ENCODE measurements around the gene TBC1D7. TPM values are rescaled to one million over a fixed set of nuclear protein-coding genes. Genes with fewer than 3 reads are reported as not detected.

TBC1D7 gene
- total and polyA plus RNA-seq, 10 of the 15 experiments (the other 5 are each of a cell fraction or from before 2014, with no cell fraction given) = 20.1 to 65.9 (median 31.3) TPM

DNA sequence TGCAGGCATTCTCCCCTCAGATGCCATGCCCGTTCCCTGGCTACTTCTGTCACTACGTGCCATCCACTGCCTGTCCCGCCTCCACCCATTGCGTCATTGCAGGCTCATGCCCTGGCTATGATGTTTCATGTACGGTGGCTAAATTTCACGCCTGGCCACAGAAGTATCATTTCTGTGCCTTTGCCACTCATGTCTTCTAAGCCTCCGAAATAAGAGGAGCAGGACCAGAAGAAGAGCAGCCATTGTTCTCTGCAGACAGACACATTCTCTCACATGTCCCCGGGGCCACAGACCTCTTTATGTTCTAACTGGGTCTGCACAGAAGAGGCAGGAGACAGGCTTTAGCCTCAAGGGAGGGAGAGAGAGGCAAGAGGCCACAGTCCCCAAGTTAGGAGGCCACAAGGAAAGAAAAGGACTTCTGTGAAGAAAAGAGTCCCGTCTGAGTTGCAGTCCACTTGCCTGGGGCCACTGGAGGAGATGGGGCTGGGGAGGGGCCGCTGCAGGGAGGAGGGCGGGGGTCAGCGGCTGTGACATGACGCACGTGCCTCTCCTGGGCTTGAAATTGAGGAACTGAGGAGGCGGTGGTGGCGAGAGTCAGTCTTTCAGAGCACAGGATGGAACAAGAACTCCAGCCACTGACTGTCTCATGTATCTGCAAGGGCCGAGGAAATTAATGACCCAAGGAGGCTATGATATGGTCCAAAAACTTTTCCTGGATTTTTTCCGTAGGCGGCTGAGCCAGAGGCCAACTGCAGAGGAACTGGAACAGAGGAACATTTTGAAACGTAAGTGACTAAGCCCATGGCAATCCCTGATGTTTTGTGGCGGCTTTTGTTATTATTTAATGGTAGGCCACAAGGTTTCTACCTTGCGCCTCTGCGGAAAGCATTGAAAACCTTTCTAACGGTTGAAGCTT is 55.9 kb downstream of the TBC1D7 start (continued):
- TF ChIP-seq, protein P1, sequence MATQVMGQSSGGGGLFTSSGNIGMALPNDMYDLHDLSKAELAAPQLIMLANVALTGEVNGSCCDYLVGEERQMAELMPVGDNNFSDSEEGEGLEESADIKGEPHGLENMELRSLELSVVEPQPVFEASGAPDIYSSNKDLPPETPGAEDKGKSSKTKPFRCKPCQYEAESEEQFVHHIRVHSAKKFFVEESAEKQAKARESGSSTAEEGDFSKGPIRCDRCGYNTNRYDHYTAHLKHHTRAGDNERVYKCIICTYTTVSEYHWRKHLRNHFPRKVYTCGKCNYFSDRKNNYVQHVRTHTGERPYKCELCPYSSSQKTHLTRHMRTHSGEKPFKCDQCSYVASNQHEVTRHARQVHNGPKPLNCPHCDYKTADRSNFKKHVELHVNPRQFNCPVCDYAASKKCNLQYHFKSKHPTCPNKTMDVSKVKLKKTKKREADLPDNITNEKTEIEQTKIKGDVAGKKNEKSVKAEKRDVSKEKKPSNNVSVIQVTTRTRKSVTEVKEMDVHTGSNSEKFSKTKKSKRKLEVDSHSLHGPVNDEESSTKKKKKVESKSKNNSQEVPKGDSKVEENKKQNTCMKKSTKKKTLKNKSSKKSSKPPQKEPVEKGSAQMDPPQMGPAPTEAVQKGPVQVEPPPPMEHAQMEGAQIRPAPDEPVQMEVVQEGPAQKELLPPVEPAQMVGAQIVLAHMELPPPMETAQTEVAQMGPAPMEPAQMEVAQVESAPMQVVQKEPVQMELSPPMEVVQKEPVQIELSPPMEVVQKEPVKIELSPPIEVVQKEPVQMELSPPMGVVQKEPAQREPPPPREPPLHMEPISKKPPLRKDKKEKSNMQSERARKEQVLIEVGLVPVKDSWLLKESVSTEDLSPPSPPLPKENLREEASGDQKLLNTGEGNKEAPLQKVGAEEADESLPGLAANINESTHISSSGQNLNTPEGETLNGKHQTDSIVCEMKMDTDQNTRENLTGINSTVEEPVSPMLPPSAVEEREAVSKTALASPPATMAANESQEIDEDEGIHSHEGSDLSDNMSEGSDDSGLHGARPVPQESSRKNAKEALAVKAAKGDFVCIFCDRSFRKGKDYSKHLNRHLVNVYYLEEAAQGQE (IDR thresholded peaks at IDR 0.05; ENCODE audit: low read depth, low read length) = no peak
- TF ChIP-seq EGR1 (IDR thresholded peaks at IDR 0.05; ENCODE audit: borderline replicate concordance in 1 of 2, low read depth in 2 of 2, low read length in 2 of 2) = peak in 1 of 2 experiments; percentile 66; a peak in 1 of 3 replicates
- TF ChIP-seq KDM1A (IDR thresholded peaks at IDR 0.05; ENCODE audit: borderline replicate concordance) = no peak
- no peak for TF ChIP-seq CHD2 (IDR thresholded peaks at IDR 0.05; ENCODE audit: borderline replicate concordance, low read depth, low read length)
- no peak for TF ChIP-seq LARP7 (IDR thresholded peaks at IDR 0.05)
- no peak for TF ChIP-seq RB1 (IDR thresholded peaks at IDR 0.05; ENCODE audit: borderline replicate concordance)
- no peak for TF ChIP-seq ASH2L (IDR thresholded peaks at IDR 0.05; ENCODE audit: borderline replicate concordance, low read depth)
- no peak for TF ChIP-seq RBBP5 (conservative IDR thresholded peaks at IDR 0.05)
- TF ChIP-seq SMAD5 (IDR thresholded peaks at IDR 0.05; ENCODE audit: low read depth) = peak; percentile 80
- TF ChIP-seq EZH2 (IDR thresholded peaks at IDR 0.05; ENCODE audit: borderline replicate concordance, control insufficient read depth, low read depth, low read length) = no peak
- no peak; the same call in 1 of the 2 replicates for TF ChIP-seq FOXM1 (IDR thresholded peaks at IDR 0.05; ENCODE audit: low read depth, low read length)
- TF ChIP-seq MEF2A (IDR thresholded peaks at IDR 0.05; ENCODE audit: insufficient read depth, low read depth, low read length) = 0 out of 2 replicates have a peak, but pooled peaks have one; percentile 62
- TF ChIP-seq PAX5 (IDR thresholded peaks at IDR 0.05; ENCODE audit: borderline replicate concordance, low read depth, low read length) = peak; percentile 58; the same call in 1 of the 2 replicates
- 0 out of 2 replicates have a peak, but pooled peaks have one; percentile 53 for TF ChIP-seq HDGF (IDR thresholded peaks at IDR 0.05)
- peak; percentile 90 for TF ChIP-seq TAF1 (IDR thresholded peaks at IDR 0.05; ENCODE audit: borderline replicate concordance, low read depth, low read length)
- peak; percentile 95 for TF ChIP-seq POLR2AphosphoS5 (IDR thresholded peaks at IDR 0.05; ENCODE audit: low read length)
- no peak for TF ChIP-seq JUND (IDR thresholded peaks at IDR 0.05; ENCODE audit: low read depth, low read length)
- TF ChIP-seq BHLHE40 (IDR thresholded peaks at IDR 0.05; ENCODE audit: borderline replicate concordance in 1 of 2, low read depth in 2 of 2, low read length in 1 of 2) = peak; percentile 98
- TF ChIP-seq, protein P2, sequence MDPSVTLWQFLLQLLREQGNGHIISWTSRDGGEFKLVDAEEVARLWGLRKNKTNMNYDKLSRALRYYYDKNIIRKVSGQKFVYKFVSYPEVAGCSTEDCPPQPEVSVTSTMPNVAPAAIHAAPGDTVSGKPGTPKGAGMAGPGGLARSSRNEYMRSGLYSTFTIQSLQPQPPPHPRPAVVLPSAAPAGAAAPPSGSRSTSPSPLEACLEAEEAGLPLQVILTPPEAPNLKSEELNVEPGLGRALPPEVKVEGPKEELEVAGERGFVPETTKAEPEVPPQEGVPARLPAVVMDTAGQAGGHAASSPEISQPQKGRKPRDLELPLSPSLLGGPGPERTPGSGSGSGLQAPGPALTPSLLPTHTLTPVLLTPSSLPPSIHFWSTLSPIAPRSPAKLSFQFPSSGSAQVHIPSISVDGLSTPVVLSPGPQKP (IDR thresholded peaks at IDR 0.05; ENCODE audit: low read depth, low read length) = no peak
- peak; percentile 47 for TF ChIP-seq RUNX3 (IDR thresholded peaks at IDR 0.05; ENCODE audit: low read length)
- no peak for TF ChIP-seq STAT1 (conservative IDR thresholded peaks at IDR 0.05)
- TF ChIP-seq TARDBP (IDR thresholded peaks at IDR 0.05; ENCODE audit: borderline replicate concordance) = no peak
- TF ChIP-seq, protein P3, sequence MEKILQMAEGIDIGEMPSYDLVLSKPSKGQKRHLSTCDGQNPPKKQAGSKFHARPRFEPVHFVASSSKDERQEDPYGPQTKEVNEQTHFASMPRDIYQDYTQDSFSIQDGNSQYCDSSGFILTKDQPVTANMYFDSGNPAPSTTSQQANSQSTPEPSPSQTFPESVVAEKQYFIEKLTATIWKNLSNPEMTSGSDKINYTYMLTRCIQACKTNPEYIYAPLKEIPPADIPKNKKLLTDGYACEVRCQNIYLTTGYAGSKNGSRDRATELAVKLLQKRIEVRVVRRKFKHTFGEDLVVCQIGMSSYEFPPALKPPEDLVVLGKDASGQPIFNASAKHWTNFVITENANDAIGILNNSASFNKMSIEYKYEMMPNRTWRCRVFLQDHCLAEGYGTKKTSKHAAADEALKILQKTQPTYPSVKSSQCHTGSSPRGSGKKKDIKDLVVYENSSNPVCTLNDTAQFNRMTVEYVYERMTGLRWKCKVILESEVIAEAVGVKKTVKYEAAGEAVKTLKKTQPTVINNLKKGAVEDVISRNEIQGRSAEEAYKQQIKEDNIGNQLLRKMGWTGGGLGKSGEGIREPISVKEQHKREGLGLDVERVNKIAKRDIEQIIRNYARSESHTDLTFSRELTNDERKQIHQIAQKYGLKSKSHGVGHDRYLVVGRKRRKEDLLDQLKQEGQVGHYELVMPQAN (conservative IDR thresholded peaks at IDR 0.05) = no peak; the same call in 1 of the 2 replicates
- no peak for TF ChIP-seq ZNF384 (IDR thresholded peaks at IDR 0.05; ENCODE audit: borderline replicate concordance, low read depth, low read length)

All from GM12878 (cell line).